ENCODE results near the gene GALNT8.
A peak's percentile ranks its signal among the peaks of the same experiment; 100 is the strongest.

GALNT8 gene

GRCh38 chr12:4802841-4803240 is 82.6 kb downstream of the GALNT8 start:
- H3K23ac ChIP-seq (ENCODE audit: low read length): no peak overlapping the region
- no peak overlapping the region for H3K4me3 ChIP-seq (ENCODE audit: low read length)
- no peak overlapping the region for H2BK5ac ChIP-seq (ENCODE audit: low read length)
- no peak overlapping the region for H3K4me2 ChIP-seq (ENCODE audit: low read length)
- H2BK15ac ChIP-seq (replicated peaks; ENCODE audit: low read depth): no peak overlapping the region
- H2AK5ac ChIP-seq (ENCODE audit: low read length): no peak overlapping the region
- H3K4me1 ChIP-seq (ENCODE audit: control insufficient read depth, low read depth, low read length): no peaks in the 10 kb centered on the region
- no peak overlapping the region for H2BK120ac ChIP-seq (ENCODE audit: low read depth, low read length)
- no peak overlapping the region for H4K5ac ChIP-seq (ENCODE audit: low read length)
- WGBS (ENCODE audit: extremely low coverage, insufficient coverage, low lambda C conversion rate): no CpG with 5 or more reads among the region's 2 CpGs
- peaks cover 1% of the 10 kb centered on the region for H3K27me3 ChIP-seq (ENCODE audit: insufficient read depth, low read length, poor library complexity)
- no peak overlapping the region for H3K4ac ChIP-seq (ENCODE audit: low read depth, low read length)
- no peak overlapping the region for H4K8ac ChIP-seq (ENCODE audit: low read depth, low read length)
- H3K9ac ChIP-seq (ENCODE audit: low read length): no peak overlapping the region
- H3K56ac ChIP-seq (ENCODE audit: low read length): no peak overlapping the region
- H3K79me2 ChIP-seq (ENCODE audit: control insufficient read depth, insufficient read depth, low read length): no peaks in the 10 kb centered on the region
- no peaks in the 10 kb centered on the region for H3K36me3 ChIP-seq (ENCODE audit: control insufficient read depth, insufficient read depth, low read length)
- no peak overlapping the region for H3K27ac ChIP-seq (ENCODE audit: low read depth, low read length)
- DNase-seq: no peak
- no peak overlapping the region for H3K18ac ChIP-seq (ENCODE audit: low read length)
- no peaks in the 10 kb centered on the region for H3K79me1 ChIP-seq (ENCODE audit: low read length)

DNA sequence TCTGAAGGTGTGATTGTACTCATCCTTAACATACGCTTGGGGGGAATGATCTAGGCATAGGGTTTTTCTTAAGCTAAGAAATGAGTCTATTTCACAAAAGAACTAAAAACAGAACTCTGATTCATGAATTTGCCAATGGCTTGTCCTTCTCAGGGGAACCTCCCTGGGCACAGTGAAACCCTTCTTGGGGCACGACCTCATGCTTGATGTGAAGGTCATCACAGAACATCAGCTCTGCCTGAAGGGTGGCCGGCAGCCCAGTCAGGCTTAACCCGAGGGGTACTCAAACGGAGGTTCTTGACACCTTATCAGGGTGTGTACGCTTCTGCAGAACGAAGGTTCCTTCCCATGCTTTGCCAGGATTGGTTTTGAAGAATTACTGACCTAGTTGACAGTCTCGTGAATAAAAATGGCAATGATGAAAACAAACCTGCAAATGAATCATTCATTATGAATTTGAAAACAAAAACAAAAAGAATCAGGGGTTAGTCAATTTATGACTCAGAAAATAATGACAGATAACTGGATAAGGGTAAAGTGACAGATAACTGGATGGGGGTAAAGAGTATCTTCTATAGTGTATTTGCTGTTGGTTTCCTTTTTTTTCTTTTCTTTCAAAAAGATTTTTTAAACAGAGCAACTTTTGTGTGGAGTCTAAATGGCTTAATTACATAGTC is 86.4 kb downstream of the GALNT8 start:
- Histone ChIP-seq H3K4me2 (ENCODE audit: low read length) (no peak overlapping the region), H3K9ac (ENCODE audit: low read length) (no peak overlapping the region), H2BK5ac (ENCODE audit: low read length) (no peak overlapping the region), H3K23ac (ENCODE audit: low read length) (no peak overlapping the region), H3K36me3 (ENCODE audit: control insufficient read depth, insufficient read depth, low read length) (no peaks in the 10 kb centered on the region), H4K8ac (ENCODE audit: low read depth, low read length) (no peak overlapping the region), H3K27me3 (ENCODE audit: insufficient read depth, low read length, poor library complexity) (peaks cover 7% of the 10 kb centered on the region), H3K79me1 (ENCODE audit: low read length) (no peaks in the 10 kb centered on the region), H3K79me2 (ENCODE audit: control insufficient read depth, insufficient read depth, low read length) (no peaks in the 10 kb centered on the region), H3K56ac (ENCODE audit: low read length) (no peak overlapping the region), H2AK5ac (ENCODE audit: low read length) (no peak overlapping the region), H3K27ac (ENCODE audit: low read depth, low read length) (no peak overlapping the region), H3K4me3 (ENCODE audit: low read length) (no peak overlapping the region), H3K4me1 (ENCODE audit: control insufficient read depth, low read depth, low read length) (no peaks in the 10 kb centered on the region), H3K4ac (ENCODE audit: low read depth, low read length) (no peak overlapping the region), H2BK120ac (ENCODE audit: low read depth, low read length) (no peak overlapping the region), H2BK15ac (replicated peaks; ENCODE audit: low read depth) (no peak overlapping the region), H4K5ac (ENCODE audit: low read length) (no peak overlapping the region), H3K18ac (ENCODE audit: low read length) (no peak overlapping the region)
- no CpG with 5 or more reads among the region's 8 CpGs for WGBS (ENCODE audit: extremely low coverage, insufficient coverage, low lambda C conversion rate)
- no peak for DNase-seq

GRCh38 chr12:4807116-4807783 is 87.0 kb downstream of the GALNT8 start:
- no peak for DNase-seq
- Histone ChIP-seq H3K27ac (ENCODE audit: low read depth, low read length) (no peak overlapping the region), H3K79me1 (ENCODE audit: low read length) (no peaks in the 10 kb centered on the region), H2BK120ac (ENCODE audit: low read depth, low read length) (no peak overlapping the region), H3K4me3 (ENCODE audit: low read length) (no peak overlapping the region), H3K4me1 (ENCODE audit: control insufficient read depth, low read depth, low read length) (no peaks in the 10 kb centered on the region), H3K79me2 (ENCODE audit: control insufficient read depth, insufficient read depth, low read length) (no peaks in the 10 kb centered on the region), H3K4ac (ENCODE audit: low read depth, low read length) (no peak overlapping the region), H4K8ac (ENCODE audit: low read depth, low read length) (no peak overlapping the region), H3K4me2 (ENCODE audit: low read length) (no peak overlapping the region), H2BK5ac (ENCODE audit: low read length) (no peak overlapping the region), H3K18ac (ENCODE audit: low read length) (no peak overlapping the region), H3K56ac (ENCODE audit: low read length) (no peak overlapping the region), H3K36me3 (ENCODE audit: control insufficient read depth, insufficient read depth, low read length) (no peaks in the 10 kb centered on the region), H4K5ac (ENCODE audit: low read length) (no peak overlapping the region), H2BK15ac (replicated peaks; ENCODE audit: low read depth) (no peak overlapping the region), H3K9ac (ENCODE audit: low read length) (no peak overlapping the region), H3K23ac (ENCODE audit: low read length) (no peak overlapping the region), H3K27me3 (ENCODE audit: insufficient read depth, low read length, poor library complexity) (peaks cover 7% of the 10 kb centered on the region), H2AK5ac (ENCODE audit: low read length) (no peak overlapping the region)
- no CpG with 5 or more reads among the region's 6 CpGs for WGBS (ENCODE audit: extremely low coverage, insufficient coverage, low lambda C conversion rate)

- Histone ChIP-seq H2BK5ac (ENCODE audit: low read length) (no peak overlapping the region), H3K56ac (ENCODE audit: low read length) (no peak overlapping the region), H3K27ac (ENCODE audit: low read depth, low read length) (no peak overlapping the region), H3K4ac (ENCODE audit: low read depth, low read length) (no peak overlapping the region), H3K4me1 (ENCODE audit: control insufficient read depth, low read depth, low read length) (no peaks in the 10 kb centered on the region), H4K5ac (ENCODE audit: low read length) (no peak overlapping the region), H2BK120ac (ENCODE audit: low read depth, low read length) (no peak overlapping the region), H3K9ac (ENCODE audit: low read length) (no peak overlapping the region), H3K23ac (ENCODE audit: low read length) (no peak overlapping the region), H3K79me1 (ENCODE audit: low read length) (no peaks in the 10 kb centered on the region), H3K27me3 (ENCODE audit: insufficient read depth, low read length, poor library complexity) (peaks cover 7% of the 10 kb centered on the region), H3K36me3 (ENCODE audit: control insufficient read depth, insufficient read depth, low read length) (no peaks in the 10 kb centered on the region), H3K18ac (ENCODE audit: low read length) (no peak overlapping the region), H3K4me3 (ENCODE audit: low read length) (no peak overlapping the region), H3K4me2 (ENCODE audit: low read length) (no peak overlapping the region), H2BK15ac (replicated peaks; ENCODE audit: low read depth) (no peak overlapping the region), H4K8ac (ENCODE audit: low read depth, low read length) (no peak overlapping the region), H3K79me2 (ENCODE audit: control insufficient read depth, insufficient read depth, low read length) (no peaks in the 10 kb centered on the region), H2AK5ac (ENCODE audit: low read length) (no peak overlapping the region)
- no CpG with 5 or more reads among the region's 2 CpGs for WGBS (ENCODE audit: extremely low coverage, insufficient coverage, low lambda C conversion rate)
- DNase-seq: no peak
Observed at GRCh38 chr12:4807813-4808212, 87.6 kb downstream of the GALNT8 start.

- Histone ChIP-seq H2BK120ac (ENCODE audit: low read depth, low read length) (no peak overlapping the region), H3K36me3 (ENCODE audit: control insufficient read depth, insufficient read depth, low read length) (no peaks in the 10 kb centered on the region), H3K4ac (ENCODE audit: low read depth, low read length) (peak overlapping the region; percentile 75), H2AK5ac (ENCODE audit: low read length) (no peak overlapping the region), H3K79me2 (ENCODE audit: control insufficient read depth, insufficient read depth, low read length) (no peaks in the 10 kb centered on the region), H2BK15ac (replicated peaks; ENCODE audit: low read depth) (no peak overlapping the region), H3K9ac (ENCODE audit: low read length) (peak overlapping the region; percentile 64), H3K27me3 (ENCODE audit: insufficient read depth, low read length, poor library complexity) (peaks cover 7% of the 10 kb centered on the region), H3K79me1 (ENCODE audit: low read length) (no peaks in the 10 kb centered on the region), H4K5ac (ENCODE audit: low read length) (no peak overlapping the region), H3K18ac (ENCODE audit: low read length) (peak overlapping the region; percentile 71), H3K4me2 (ENCODE audit: low read length) (peak overlapping the region; percentile 74), H3K27ac (ENCODE audit: low read depth, low read length) (no peak overlapping the region), H2BK5ac (ENCODE audit: low read length) (no peak overlapping the region), H3K56ac (ENCODE audit: low read length) (peak overlapping the region; percentile 68), H3K4me3 (ENCODE audit: low read length) (peak overlapping the region; percentile 40), H3K4me1 (ENCODE audit: control insufficient read depth, low read depth, low read length) (no peaks in the 10 kb centered on the region), H3K23ac (ENCODE audit: low read length) (no peak overlapping the region), H4K8ac (ENCODE audit: low read depth, low read length) (no peak overlapping the region)
- no CpG with 5 or more reads among the region's 35 CpGs for WGBS (ENCODE audit: extremely low coverage, insufficient coverage, low lambda C conversion rate)
- DNase-seq: peak; percentile 85
Observed at GRCh38 chr12:4809013-4809448, 88.8 kb downstream of the GALNT8 start.

Measured in mesendoderm (in vitro differentiated cells).